A673 (cell line): ENCODE results near the gene ASTN1. TPM values are rescaled to one million over a fixed set of nuclear protein-coding genes. Genes with fewer than 3 reads are reported as not detected.

Source experiments
- BruUV-seq: library from RNA; stranded (reverse); fragments of 400-500 nt; replicated peaks from 2 replicates; lab custom pipeline; 2021; lab: Mats Ljungman, UMichigan
- CTCF ChIA-PET: fragments of 300-600 bp; sonication (Branson Sonifier 250); formaldehyde crosslinking; loops from one replicate; lab custom pipeline; 2022; ENCODE audit warnings: antibody characterized with exemption; lab: Charles Lee
- POLR2A ChIA-PET: fragments of 300-600 bp; sonication (Branson Sonifier 250); formaldehyde crosslinking; loops from one replicate; lab custom pipeline; 2022; ENCODE audit warnings: antibody characterized with exemption; ENCODE audit not compliant: low non-redundant PET; lab: Charles Lee
- DNase-seq: peaks from one replicate; pipeline ENCODE4 v3.0.0-alpha.2; 2015; ENCODE audit warnings: low spot score
- H3K27ac ChIP-seq: fragments of 200-600 bp; sonication (generic); 2 replicates; pipeline ENCODE4 v1.5.1; 2016; ENCODE audit warnings: mixed run types, low read depth, mild to moderate bottlenecking, mixed read lengths, antibody characterized with exemption, low read length; ENCODE audit not compliant: poor library complexity, severe bottlenecking
- H3K27me3 ChIP-seq: fragments of 200-600 bp; sonication (generic); replicated peaks from 2 replicates; pipeline ENCODE4 v1.6.1; 2017; ENCODE audit warnings: mixed run types, low read depth, mild to moderate bottlenecking, mixed read lengths, antibody characterized with exemption, low read length; ENCODE audit not compliant: insufficient read depth, poor library complexity
- H3K36me3 ChIP-seq: fragments of 200-600 bp; sonication (generic); 2 replicates; pipeline ENCODE4 v1.6.1; 2016; ENCODE audit warnings: mixed run types, mild to moderate bottlenecking, mixed read lengths, antibody characterized with exemption, low read length; ENCODE audit not compliant: insufficient read depth, poor library complexity, severe bottlenecking
- H3K4me1 ChIP-seq: fragments of 200-600 bp; sonication (generic); 2 replicates; pipeline ENCODE4 v1.6.1; 2017; ENCODE audit warnings: mixed run types, mild to moderate bottlenecking, mixed read lengths, antibody characterized with exemption, low read length; ENCODE audit not compliant: insufficient read depth, poor library complexity, severe bottlenecking
- H3K4me3 ChIP-seq: fragments of 200-600 bp; sonication (generic); 2 replicates; pipeline ENCODE4 v1.5.1; 2016; ENCODE audit warnings: low read depth, mixed run types, mild to moderate bottlenecking, mixed read lengths, low read length; ENCODE audit not compliant: poor library complexity, severe bottlenecking
- H3K9me3 ChIP-seq: fragments of 200-600 bp; sonication (generic); 2 replicates; pipeline ENCODE4 v1.6.1; 2016; ENCODE audit warnings: mixed run types, low read depth, mild to moderate bottlenecking, mixed read lengths, antibody characterized with exemption, low read length; ENCODE audit not compliant: poor library complexity, severe bottlenecking
- EZH2 ChIP-seq: fragments of 200-600 bp; sonication (generic); IDR thresholded peaks from 2 replicates; pipeline ENCODE4 v1.6.1; 2017; ENCODE audit warnings: borderline replicate concordance, low read depth, mild to moderate bottlenecking, mixed read lengths, antibody characterized with exemption, low read length; ENCODE audit not compliant: poor library complexity, severe bottlenecking
- intact Hi-C: fragments of 100-400 bp; cut with micrococcal nuclease; formaldehyde crosslinking; loops from one replicate; pipeline ENCODE4 v1.10.0; 2022; ENCODE audit not compliant: unreplicated experiment
- total RNA-seq: library from RNA; stranded (reverse); gene quantifications from 2 replicates; pipeline ENCODE4 v1.2.3, GENCODE V29; 2021
- TF ChIP-seq, protein P1 (sequence below): fragments of 300-800, 200-600 bp; sonication (generic); conservative IDR thresholded peaks from 2 replicates; pipeline ENCODE4 v1.5.1; 2017; ENCODE audit warnings: low read depth, mild to moderate bottlenecking, antibody characterized with exemption, low read length, moderate library complexity, mixed read lengths

The ASTN1 gene
- total RNA-seq, 1 experiment from 2014 or later = 0.41 TPM

DNA sequence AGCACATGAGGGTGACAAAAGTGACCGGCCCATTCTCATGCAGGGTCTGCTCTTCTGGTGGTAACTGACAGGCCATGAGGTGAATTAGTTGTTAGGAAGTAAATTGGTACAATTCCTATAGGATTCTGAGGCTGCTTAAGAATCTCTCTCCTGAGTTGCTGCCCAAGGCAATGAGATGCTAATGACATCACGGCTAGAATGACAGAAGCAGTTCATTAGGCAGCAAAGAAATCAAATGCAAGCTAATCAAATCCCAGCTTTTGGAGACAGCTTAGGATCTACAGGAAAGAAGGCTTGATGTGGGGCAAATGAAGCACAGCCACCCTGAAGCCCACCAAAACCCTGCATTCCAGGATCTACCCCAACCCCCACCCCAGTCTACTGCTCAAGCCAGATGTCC, 265.2 kb downstream of the ASTN1 start:
- no peak for DNase-seq
- Histone ChIP-seq H3K4me1 (peaks cover 53% of the 10 kb centered on the region), H3K36me3 (no peaks in the 10 kb centered on the region), H3K27ac (no peak overlapping the region), H3K4me3 (no peak overlapping the region), H3K9me3 (no peaks in the 10 kb centered on the region), H3K27me3 (no peaks in the 10 kb centered on the region)
- TF ChIP-seq, protein P1, sequence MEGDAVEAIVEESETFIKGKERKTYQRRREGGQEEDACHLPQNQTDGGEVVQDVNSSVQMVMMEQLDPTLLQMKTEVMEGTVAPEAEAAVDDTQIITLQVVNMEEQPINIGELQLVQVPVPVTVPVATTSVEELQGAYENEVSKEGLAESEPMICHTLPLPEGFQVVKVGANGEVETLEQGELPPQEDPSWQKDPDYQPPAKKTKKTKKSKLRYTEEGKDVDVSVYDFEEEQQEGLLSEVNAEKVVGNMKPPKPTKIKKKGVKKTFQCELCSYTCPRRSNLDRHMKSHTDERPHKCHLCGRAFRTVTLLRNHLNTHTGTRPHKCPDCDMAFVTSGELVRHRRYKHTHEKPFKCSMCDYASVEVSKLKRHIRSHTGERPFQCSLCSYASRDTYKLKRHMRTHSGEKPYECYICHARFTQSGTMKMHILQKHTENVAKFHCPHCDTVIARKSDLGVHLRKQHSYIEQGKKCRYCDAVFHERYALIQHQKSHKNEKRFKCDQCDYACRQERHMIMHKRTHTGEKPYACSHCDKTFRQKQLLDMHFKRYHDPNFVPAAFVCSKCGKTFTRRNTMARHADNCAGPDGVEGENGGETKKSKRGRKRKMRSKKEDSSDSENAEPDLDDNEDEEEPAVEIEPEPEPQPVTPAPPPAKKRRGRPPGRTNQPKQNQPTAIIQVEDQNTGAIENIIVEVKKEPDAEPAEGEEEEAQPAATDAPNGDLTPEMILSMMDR = no peak
- TF ChIP-seq EZH2 = no peak
- ChIA-PET CTCF (interaction anchor here (0.9 to 2.5 kb wide), 2 partner anchors 881 to 1049 kb away, joined by 4 to 7 read pairs; no protein-coding TSS in a partner anchor), POLR2A (no interaction called here)
- intact Hi-C loops = loop anchor here (2.0 to 10.0 kb wide), 4 partner anchors 528 to 1385 kb away; no protein-coding TSS in a partner anchor
- BruUV-seq = no TSS peak

DNA sequence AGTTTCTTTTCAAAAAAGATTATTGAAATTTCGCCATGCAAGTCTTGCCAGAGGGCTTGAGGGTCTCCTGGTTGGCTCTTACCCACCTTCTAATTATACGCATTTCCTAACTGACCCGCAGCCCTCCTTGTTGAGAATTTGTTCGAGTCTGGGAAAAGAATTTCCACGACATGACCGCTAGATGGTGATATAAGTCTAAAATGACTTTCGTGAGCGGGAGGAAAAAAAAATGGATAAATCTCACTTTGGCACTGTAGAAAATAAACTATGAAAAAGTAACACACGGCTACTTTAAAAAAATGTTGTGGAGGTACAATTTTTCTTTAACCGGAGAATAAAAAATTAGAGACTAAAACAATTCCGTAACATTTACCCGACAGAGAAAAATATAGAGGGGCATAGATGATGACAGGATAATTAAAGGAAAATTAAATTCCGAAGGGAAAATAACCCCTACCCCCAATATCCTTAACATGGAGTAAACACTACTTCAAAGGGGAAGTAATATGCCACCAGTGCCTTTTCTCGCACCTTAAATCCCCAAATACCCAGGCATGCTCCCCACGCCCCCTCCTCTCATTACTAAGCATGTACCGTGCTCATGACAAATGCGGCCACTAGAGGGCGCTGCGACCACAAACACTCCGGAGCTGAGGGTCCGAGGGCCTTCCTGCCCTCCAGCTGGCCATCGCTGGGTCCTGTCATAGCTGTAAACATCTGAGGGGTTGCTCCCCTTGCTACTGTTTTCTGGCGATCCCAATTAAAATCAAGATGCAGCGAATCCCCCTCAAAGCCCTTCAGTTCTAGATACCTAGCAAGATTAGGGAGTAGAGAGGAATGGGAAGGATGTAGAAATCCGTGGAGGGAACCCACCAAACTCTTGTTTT, 266.9 kb downstream of the ASTN1 start:
- H3K4me1 ChIP-seq = peaks cover 36% of the 10 kb centered on the region
- H3K36me3 ChIP-seq = no peaks in the 10 kb centered on the region
- CTCF ChIA-PET = interaction anchor here (0.6 to 2.5 kb wide), 11 partner anchors 51 to 1134 kb away, joined by 3 to 10 read pairs (median 3); partner anchors contain the start of gene ASTN1
- BruUV-seq = no TSS peak
- POLR2A ChIA-PET = interaction anchor here (0.7 kb wide), 1 partner anchor 1047 kb away, joined by 3 read pairs; no protein-coding TSS in a partner anchor
- no peaks in the 10 kb centered on the region for H3K27me3 ChIP-seq
- no peak overlapping the region for H3K27ac ChIP-seq
- intact Hi-C loops = loop anchor here (1.0 to 10.0 kb wide), 9 partner anchors 285 to 1387 kb away; no protein-coding TSS in a partner anchor
- H3K9me3 ChIP-seq = no peaks in the 10 kb centered on the region
- peak overlapping the region; percentile 32 for H3K4me3 ChIP-seq
- DNase-seq = peak; percentile 82
- no peak for TF ChIP-seq EZH2
- TF ChIP-seq, protein P1 = peak; percentile 96

DNA sequence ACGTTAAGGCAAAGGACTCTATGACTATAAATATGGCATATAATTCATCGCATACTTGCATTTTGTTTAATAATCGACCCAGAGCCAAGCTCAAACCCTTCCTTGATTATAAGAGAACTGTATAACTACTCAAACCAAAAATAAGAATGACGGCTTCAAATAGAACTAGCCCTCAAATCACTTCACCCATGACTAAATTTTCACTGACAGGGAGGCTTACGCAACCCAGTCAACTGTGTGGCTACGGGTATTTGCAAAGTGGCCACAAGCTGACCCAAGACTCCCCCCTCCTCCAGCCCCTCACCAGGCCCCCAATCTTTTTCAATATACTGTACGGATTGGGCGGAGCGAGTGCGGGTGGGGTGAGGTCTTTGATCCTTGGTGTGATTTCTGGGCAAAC, 268.3 kb downstream of the ASTN1 start:
- ChIA-PET CTCF (interaction anchor here (1.0 kb wide), 1 partner anchor 1017 kb away, joined by 3 read pairs; no protein-coding TSS in a partner anchor), POLR2A (no interaction called here)
- Histone ChIP-seq H3K27me3 (no peaks in the 10 kb centered on the region), H3K9me3 (no peaks in the 10 kb centered on the region), H3K36me3 (no peaks in the 10 kb centered on the region), H3K4me3 (no peak overlapping the region), H3K27ac (no peak overlapping the region), H3K4me1 (peaks cover 32% of the 10 kb centered on the region)
- TF ChIP-seq, protein P1 = no peak
- no peak for TF ChIP-seq EZH2
- DNase-seq = no peak
- intact Hi-C loops = loop anchor here (5.0 to 10.0 kb wide), 3 partner anchors 531 to 1389 kb away; no protein-coding TSS in a partner anchor
- BruUV-seq = no TSS peak
